ENCODE measurements around the gene FAM217B.

GRCh38 chr20:59937150-59937549 lies 3.0 kb upstream of the FAM217B start:
- TF ChIP-seq, protein P1, sequence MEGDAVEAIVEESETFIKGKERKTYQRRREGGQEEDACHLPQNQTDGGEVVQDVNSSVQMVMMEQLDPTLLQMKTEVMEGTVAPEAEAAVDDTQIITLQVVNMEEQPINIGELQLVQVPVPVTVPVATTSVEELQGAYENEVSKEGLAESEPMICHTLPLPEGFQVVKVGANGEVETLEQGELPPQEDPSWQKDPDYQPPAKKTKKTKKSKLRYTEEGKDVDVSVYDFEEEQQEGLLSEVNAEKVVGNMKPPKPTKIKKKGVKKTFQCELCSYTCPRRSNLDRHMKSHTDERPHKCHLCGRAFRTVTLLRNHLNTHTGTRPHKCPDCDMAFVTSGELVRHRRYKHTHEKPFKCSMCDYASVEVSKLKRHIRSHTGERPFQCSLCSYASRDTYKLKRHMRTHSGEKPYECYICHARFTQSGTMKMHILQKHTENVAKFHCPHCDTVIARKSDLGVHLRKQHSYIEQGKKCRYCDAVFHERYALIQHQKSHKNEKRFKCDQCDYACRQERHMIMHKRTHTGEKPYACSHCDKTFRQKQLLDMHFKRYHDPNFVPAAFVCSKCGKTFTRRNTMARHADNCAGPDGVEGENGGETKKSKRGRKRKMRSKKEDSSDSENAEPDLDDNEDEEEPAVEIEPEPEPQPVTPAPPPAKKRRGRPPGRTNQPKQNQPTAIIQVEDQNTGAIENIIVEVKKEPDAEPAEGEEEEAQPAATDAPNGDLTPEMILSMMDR (IDR thresholded peaks at IDR 0.05), result no peak
- no peak for TF ChIP-seq POLR2A (IDR thresholded peaks at IDR 0.05)

All from Peyer's patch (tissue), 4 donors.